AG09319 (cell line): ENCODE measurements around the gene MAN2B2.

Experiments used
- DNase-seq: peaks from one replicate; pipeline ENCODE4 v3.0.0-alpha.2; 2010; ENCODE audit warnings: low read depth; ENCODE audit errors: extremely low read depth
- CTCF ChIP-seq: IDR thresholded peaks from 2 replicates; pipeline ENCODE4 v1.5.1; 2011; ENCODE audit warnings: low read depth, mild to moderate bottlenecking, inconsistent platforms, low read length, moderate library complexity

The MAN2B2 gene

GRCh38 chr4:6610856-6611430 is 36.0 kb downstream of the MAN2B2 start:
- no peak for TF ChIP-seq CTCF
- DNase-seq, result no peak

DNA sequence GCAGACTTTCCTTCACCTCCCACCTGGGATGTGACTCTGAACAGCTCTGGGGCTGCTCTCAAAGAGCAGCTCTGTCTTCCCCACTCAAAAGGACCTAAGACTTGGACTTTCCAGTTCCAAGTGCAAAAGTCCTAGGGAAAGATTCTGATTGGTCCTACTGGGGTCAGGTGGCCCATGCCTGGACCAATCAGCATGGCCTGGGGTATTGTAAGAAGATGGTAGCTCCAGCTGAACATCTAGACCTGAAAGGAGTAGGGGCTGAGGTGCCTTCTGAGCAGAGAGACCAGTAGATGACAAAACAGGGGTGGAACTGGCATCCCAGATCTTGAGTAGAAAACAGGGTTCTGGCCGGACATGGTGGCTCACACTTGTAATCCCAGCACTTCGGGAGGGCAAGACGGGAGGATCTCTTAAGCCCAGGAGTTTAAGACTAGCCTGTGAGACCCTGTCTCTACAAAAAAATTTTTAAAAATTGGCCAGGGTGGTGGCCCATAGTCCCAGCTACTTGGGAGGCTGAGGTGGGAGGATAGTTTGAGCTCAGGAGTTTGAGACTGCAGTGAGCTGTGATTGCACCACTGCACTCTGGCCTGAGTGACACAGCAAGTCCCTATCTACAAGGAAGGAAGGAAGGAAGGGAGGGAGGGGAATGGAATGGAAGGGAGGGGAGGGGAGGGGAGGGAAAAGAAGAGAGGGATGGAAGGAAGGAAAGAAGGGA is 38.1 kb downstream of the MAN2B2 start:
- TF ChIP-seq CTCF, result no peak

GRCh38 chr4:6613676-6614651 is 39.0 kb downstream of the MAN2B2 start:
- no peak for DNase-seq
- TF ChIP-seq CTCF, result no peak

More for the DNA sequence above, 38.1 kb downstream of the MAN2B2 start:
- no peak for DNase-seq

DNA sequence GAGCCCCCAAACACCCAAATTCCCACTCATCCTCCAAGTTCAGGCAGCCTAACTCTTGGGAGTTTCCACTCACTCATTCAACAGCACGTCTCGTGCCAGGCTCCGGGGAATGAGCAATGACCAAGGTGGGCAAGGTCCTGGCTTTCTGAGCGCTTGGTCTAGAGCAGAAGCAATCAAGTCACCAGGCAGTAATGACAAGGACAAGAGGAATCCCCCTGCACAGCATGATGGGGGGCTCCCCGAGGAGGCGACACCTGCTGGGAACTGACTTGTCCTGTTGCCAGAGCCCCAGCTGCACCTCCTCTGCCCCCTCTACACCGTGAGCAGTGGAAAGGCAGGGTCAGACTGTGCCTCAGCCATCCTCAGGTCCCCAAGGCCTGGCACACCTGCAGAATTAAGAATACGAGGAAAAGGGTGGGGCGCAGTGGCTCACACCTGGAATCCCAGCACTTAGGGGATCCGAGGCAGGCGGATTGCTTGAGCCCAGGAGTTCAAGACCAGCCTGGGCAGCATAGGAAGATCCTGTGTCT is 39.8 kb downstream of the MAN2B2 start:
- TF ChIP-seq CTCF, result no peak
- DNase-seq, result no peak

GRCh38 chr4:6616087-6616995 is 41.4 kb downstream of the MAN2B2 start:
- DNase-seq, result no peak
- no peak for TF ChIP-seq CTCF

DNA sequence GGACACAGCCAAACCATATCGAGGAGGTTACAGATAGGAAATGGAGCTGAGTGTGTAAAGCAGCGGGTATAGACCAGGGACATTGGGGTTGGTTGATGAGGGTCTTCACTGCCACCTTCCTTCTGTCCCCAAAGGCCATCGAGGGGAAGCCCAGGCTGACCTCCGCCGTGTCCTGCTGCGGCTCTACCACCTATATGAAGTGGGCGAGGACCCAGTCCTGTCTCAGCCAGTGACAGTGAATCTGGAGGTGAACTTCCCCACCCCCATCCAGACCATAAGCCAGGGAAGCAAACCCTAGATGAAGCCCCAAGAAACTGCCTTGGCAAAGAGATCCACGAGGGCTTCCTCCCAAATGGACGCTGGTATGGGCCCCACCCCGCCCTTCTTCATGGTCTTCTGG is 42.3 kb downstream of the MAN2B2 start:
- no peak for TF ChIP-seq CTCF
- no peak for DNase-seq
